HCT116 (cell line): Measurements from ENCODE around the gene CCHCR1.

ENCODE experiments used
- CTCF ChIP-seq, 3 experiments: fragments of 200-600 bp in 1 of 3; sonication (generic) in 1 of 3; IDR thresholded peaks in 2 of 3; conservative IDR thresholded peaks in 1 of 3; 2 replicates each; pipeline ENCODE4 v1.5.1; 2012 to 2017; ENCODE audit warnings: low read depth in 2 of 3, low read length in 2 of 3, antibody characterized with exemption in 1 of 3, borderline replicate concordance in 1 of 3, control low read depth in 1 of 3, mild to moderate bottlenecking in 1 of 3, mixed read lengths in 1 of 3, mixed run types in 1 of 3, moderate library complexity in 1 of 3; ENCODE audit not compliant: insufficient read depth in 1 of 3
- EGR1 ChIP-seq: IDR thresholded peaks from 2 replicates; pipeline ENCODE4 v1.6.1; 2012; ENCODE audit warnings: low read depth
- EZH2 ChIP-seq: fragments of 200-600 bp; sonication (generic); IDR thresholded peaks from 2 replicates; pipeline ENCODE4 v1.6.1; 2017; ENCODE audit warnings: antibody characterized with exemption, mixed run types
- JUND ChIP-seq: IDR thresholded peaks from 2 replicates; pipeline ENCODE4 v1.6.1; 2012
- POLR2AphosphoS5 ChIP-seq: IDR thresholded peaks from 2 replicates; pipeline ENCODE4 v1.6.1; 2011; ENCODE audit warnings: mild to moderate bottlenecking, low read depth, low read length, moderate library complexity
- TCF7L2 ChIP-seq: IDR thresholded peaks from 2 replicates; pipeline ENCODE4 v1.7.0; 2011; ENCODE audit warnings: borderline replicate concordance, inconsistent platforms; ENCODE audit not compliant: insufficient read depth, insufficient read length; ENCODE audit errors: extremely low read depth

- TF ChIP-seq POLR2AphosphoS5 (no peak), EZH2 (no peak), EGR1 (no peak), CTCF (IDR thresholded peaks at IDR 0.05 in 2 of 3, conservative IDR thresholded peaks at IDR 0.05 in 1 of 3; ENCODE audit: borderline replicate concordance in 1 of 3, insufficient read depth in 1 of 3, low read depth in 2 of 3, low read length in 2 of 3) (no peak), TCF7L2 (no peak), JUND (no peak)
These were observed 8.4 kb upstream of the CCHCR1 start for GRCh38 chr6:31165986-31166385.
